Measurements from ENCODE around the gene TTC9.

DNA sequence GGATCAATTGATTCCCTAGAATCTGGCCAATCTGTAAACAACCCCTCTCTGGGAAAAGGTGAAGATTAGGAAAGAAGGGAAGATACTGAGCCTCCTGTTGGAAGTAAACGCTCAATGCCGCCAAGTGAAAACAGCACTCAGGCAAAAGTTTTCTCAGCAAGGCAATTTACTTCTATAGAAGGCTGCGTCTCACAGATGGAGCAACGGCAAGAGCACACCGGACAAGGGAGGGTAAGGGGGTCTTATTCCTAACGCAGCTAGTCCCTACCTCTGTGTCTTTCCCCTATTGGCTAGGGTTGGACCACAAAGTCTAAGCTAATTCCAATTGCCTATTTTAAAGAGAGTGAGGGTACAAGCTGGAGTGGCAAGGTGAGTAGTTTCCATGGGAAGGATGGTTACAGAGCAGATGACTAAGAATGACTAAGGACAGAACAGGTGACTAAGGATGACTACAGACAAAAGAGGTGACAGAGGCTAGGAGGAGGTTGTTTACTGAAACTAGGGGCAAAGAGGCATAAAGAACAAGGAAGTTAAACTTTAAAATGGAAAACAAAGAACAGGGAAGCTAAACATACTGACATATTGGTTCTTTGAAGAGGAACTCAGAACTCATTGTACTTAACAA lies 5.6 kb upstream of the TTC9 start:
- TF ChIP-seq GATA2 (IDR thresholded peaks at IDR 0.05; ENCODE audit: low read depth, low read length) (no peak), GATA3 (IDR thresholded peaks at IDR 0.05; ENCODE audit: low read depth, low read length) (no peak)
